GM18858 (cell line): Measurements from ENCODE around the gene MAP3K14.
"Not testable (repeated sequence)": the region's sequence is repeated elsewhere in the genome, so short reads cannot be mapped to it uniquely, and the experiment has no call there.

Source experiments
- ATAC-seq: cut with Tn5 transposase; IDR thresholded peaks from one replicate; pipeline ENCODE4 v1.9.1; 2021; ENCODE audit not compliant: unreplicated experiment

The MAP3K14 gene

DNA sequence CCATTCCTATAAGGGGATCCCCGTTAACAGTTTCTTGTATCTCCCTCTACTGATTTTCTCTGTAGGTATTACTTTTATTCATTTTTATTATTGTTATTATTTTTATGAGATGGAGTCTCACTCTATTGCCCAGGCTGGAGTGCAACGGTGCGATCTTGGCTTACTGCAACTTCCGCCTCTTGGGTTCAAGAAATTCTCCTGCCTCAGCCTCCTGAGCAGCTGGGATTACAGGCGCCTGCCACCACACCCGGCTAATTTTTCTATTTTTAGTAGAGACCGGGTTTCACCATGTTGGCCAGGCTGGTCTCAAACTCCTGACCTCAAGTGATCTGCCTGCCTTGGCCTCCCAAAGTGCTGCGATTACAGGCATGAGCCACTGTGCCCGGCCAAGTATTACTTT lies 14.6 kb downstream of the MAP3K14 start:
- not testable (repeated sequence) for ATAC-seq

DNA sequence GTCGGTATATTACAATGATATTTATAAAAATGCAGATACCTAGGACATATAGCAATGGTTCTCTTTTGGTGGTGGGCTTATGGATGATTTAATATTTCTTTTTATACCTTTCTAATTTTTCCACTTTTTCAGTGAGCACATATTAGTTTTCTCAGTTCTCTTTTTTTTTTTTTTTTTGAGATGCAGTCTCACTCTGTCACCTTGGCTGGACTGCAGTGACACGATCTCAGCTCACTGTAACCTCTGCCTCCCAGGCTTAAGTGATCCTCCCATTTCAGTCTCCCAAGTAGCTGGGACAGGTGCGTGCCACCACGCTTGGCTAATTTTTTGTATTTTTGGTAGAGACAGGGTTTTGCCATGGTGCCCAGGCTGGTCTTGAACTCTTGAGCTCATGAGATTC lies 15.1 kb downstream of the MAP3K14 start:
- ATAC-seq: no peak

GRCh38 chr17:45300060-45300751 lies 16.6 kb downstream of the MAP3K14 start:
- no peak for ATAC-seq

- no peak for ATAC-seq
Observed at GRCh38 chr17:45299361-45299760, 17.5 kb downstream of the MAP3K14 start.

DNA sequence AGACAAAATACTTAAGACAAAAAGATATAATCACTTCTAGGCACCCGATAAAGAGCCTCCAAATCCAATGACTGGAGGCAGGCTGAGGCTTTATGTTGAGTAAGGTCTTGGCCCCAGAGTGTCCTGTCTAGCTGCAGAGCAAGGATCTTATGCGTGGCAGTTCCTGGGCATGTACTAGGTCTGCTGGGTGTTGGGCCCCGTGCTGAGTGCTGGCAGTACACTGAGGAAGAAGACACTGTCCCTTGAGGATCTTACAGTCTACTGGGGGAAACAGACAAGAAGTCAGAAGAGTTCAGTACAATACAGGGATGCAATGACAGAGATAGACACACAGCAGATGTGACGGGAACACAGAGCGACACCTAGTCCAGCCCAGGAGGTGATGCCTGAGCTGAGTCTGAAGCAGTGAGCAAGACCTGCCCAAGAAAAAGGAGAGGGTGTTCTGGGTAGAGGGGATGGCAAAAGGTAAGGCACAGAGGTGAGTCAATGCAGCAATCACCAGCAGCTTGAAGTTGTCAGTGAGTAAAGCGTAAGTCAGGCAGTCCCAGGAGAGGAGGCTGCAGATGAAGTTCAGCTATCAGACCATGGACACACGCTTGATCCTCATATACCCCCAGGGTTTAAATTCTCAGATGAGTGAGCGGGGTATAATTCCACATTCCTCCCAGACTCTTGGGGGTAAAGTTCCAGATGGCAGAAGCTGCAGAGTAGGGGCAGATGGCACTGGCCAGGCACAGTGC lies 18.1 kb downstream of the MAP3K14 start:
- ATAC-seq: no peak

GRCh38 chr17:45296833-45297124 lies 20.0 kb downstream of the MAP3K14 start:
- ATAC-seq: no peak

DNA sequence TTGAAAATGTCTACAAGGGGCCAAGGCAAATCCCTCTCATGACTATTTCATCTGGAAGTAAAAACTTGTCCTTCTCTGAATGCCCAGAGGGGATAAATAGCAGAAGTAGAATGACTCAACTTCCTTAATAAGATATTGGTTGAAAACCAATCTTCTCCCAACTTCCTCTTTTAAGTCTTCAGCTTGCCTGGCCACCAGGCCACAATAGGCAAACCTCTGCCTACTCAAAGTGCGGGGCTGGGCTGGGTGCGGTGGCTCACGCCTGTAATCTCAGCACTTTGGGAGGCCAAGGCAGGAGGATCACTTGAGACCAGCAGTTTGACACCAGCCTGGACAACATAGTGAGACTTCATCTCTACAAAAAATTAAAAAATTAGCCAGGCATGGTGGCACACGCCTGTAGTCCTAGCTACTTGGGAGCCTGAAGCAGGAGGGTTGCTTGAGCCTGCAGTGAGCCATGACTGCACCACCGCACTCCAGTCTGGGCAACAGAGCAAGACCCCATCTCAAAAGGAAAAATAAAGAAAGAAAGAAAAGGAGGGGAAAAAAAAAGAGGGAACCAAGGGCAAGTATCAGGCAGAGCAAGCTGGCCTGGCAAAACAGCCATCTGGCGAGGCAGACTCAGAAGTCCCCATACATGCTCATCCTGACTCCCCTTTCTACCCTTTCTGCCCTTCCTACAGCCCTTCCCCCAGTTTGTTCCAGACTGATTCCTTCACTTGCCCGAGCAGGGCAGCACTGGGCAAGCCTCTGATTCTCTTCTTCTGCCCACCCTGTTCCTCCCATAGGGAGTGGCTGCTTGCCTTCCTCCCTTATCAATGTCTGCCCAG lies 20.6 kb downstream of the MAP3K14 start:
- ATAC-seq: no peak

DNA sequence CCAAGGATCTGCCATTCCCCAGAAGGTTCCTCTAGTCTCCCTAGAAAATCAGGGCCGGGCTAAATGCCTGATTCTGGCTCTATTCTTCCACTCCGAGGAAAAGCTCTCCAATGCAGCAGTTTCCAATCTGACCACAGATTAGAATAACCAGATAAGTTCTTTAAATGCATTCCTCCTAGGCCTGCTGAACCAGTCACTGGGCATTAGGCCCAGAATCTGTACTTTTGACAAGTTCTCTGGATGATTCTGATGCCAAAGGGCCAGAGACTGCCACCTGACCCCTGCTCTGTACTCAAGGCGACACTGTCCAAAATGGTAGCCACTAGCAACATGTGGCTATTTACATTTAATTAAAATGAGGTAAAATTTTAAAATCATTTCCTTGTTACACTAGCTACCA lies 22.3 kb downstream of the MAP3K14 start:
- ATAC-seq: no peak

DNA sequence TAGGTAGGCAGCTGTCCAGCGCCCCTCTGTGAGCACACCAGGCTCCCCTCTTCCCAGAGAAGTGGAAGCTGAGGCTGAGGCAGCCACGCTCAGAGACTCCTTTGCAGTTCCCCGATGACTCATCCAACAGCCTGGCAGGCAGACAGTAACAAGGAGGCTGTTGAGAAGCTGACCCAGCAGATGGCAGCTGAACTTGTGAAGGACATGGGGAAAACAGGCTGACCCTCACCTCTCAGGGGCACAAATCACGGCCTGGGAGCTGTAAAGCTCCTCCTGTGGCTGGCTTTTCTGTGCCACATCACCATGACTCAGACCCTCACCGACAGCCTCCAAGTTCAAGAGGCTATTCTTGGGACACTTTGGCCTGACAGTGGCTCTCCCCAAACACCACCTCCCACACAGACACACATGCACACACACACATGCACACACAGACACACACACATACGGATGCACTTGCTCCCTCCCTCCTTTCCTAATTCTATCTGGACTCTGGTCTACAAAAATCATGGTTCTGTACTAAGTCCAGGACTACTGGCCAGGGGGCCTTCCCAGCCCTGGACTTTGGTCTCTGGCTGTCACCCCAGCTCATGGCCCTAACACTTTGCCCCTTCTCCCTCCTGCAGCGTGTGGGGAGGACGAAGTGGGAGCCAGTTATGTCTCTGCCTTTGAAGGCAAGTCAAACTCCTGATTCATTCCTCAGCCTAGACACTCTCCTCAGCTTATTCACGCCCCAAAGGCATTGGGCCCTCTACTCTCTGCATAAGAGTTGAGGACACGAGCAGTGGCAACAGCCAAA lies 23.2 kb downstream of the MAP3K14 start:
- no peak for ATAC-seq

GRCh38 chr17:45292696-45293412 lies 24.0 kb downstream of the MAP3K14 start:
- ATAC-seq: no peak

GRCh38 chr17:45291171-45291805 lies 25.5 kb downstream of the MAP3K14 start:
- no peak for ATAC-seq

DNA sequence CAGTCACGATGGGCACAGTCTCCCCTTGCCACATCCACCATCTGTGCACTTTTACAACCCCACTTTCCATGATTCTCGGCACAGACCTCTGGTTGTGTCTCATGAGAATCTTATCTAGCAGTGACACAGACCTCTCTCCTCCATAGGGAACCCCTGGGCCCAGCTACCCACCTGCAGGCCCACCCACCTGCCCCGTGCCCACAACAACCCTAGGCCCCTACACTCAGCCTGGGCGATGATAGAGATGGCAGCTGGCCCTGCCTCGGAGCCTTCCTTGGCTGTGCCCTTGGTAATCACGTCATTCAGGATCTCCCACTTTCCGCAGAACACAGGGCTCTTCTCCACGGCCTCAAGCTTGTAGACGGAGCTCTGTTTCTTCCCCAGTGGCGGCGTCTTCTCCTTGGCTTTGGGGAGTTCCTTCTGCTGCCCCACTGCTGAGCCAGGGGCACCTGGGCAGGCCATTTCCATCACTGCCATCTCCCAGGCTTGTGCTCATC lies 26.5 kb downstream of the MAP3K14 start:
- no peak for ATAC-seq

GRCh38 chr17:45289301-45290268 lies 27.2 kb downstream of the MAP3K14 start:
- ATAC-seq: no peak

DNA sequence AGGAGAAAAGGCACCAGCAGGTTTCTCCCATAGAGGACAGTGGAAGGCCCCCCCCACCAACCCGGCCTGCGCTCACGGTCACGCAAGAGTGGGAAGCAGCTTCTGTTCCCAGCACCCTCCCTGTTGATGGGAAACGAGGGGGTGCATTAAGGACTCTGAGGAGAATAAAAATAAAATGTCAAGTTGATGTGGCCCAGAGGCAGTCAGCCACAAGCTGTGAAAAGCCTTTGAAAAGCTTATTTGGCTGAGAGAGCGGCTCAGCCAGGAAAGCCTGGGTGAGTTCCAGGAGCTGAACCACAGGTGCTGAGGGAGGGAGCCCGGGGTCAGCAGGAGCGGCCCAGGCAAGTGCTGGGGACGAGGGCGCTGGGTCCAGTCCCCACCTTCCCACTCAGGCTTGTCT lies 28.0 kb downstream of the MAP3K14 start:
- no peak for ATAC-seq

DNA sequence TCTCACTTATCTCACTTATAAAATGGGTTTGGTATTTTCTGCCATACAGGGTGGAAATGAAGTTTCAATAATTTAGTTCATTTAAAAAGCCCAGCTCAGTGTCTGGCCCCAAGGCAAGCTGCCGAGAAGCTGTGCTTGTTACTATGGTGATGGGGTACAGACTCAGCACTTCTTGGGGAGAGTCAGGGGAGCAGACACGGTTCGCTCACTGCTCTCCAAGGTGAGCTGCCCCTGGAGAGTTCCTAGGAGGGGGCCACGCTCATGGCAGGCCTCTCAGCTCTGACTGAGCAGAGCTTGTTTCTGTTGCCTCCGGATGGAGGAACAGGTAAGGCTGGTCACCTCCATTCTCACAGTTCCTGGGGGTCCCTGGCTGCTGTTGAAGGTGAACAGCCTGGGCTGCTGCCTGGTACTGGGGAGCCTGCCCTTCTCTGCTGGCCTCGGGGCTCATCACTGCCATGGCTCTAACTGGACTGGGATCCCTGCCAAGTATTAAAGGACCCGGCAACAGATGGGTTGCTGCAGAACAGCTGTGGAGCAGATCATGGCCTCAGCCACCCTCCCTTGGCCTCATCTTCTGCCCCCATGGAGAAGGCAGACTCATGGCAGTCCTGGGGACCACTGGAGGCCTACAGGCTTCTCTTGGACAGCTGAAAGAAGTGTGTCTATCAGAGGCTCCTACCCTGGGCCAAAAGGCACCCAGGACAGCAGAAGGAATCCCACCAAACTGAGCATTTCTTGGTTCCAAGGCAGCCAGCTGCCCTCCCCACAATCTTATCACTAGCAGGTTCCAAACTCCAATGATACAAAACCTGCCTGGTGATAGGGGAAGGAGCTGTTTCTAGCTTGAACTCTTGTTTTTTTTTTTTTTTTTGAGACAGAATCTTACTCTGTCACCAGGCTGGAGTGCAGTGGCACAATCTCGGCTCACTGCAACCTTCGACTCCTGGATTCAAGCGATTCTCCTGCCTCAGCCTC lies 29.0 kb downstream of the MAP3K14 start:
- no peak for ATAC-seq

- ATAC-seq: no peak
Observed at GRCh38 chr17:45286286-45286685, 30.5 kb downstream of the MAP3K14 start.
